DOHH2 (cell line): ENCODE measurements around the gene MOCS2.

ENCODE experiments used
- H3F3A ChIP-seq: fragments of 200-600 bp; sonication (generic), shearing (Covaris generic); 2 replicates; pipeline ENCODE4 v1.6.0; 2016; ENCODE audit warnings: antibody characterized with exemption, mild to moderate bottlenecking; ENCODE audit not compliant: control insufficient read depth, insufficient read depth
- H3K27ac ChIP-seq: fragments of 200-600 bp; sonication (generic); 2 replicates; pipeline ENCODE4 v1.5.1; 2014; ENCODE audit warnings: low read depth, mild to moderate bottlenecking, low read length, moderate library complexity
- H3K27me3 ChIP-seq: fragments of 200-600 bp; sonication (generic); 2 replicates; pipeline ENCODE4 v1.6.1; 2014; ENCODE audit warnings: mild to moderate bottlenecking, low read length, mixed read lengths; ENCODE audit not compliant: control insufficient read depth
- H3K36me3 ChIP-seq: fragments of 200-600 bp; sonication (generic); 2 replicates; pipeline ENCODE4 v1.6.1; 2014; ENCODE audit warnings: mild to moderate bottlenecking, low read length, moderate library complexity, mixed read lengths; ENCODE audit not compliant: control insufficient read depth
- H3K4me1 ChIP-seq: fragments of 200-600 bp; sonication (generic); 2 replicates; pipeline ENCODE4 v1.6.1; 2014; ENCODE audit warnings: mild to moderate bottlenecking, low read length, mixed read lengths; ENCODE audit not compliant: control insufficient read depth
- H3K4me2 ChIP-seq: fragments of 200-600 bp; sonication (generic); 2 replicates; pipeline ENCODE4 v1.6.0; 2014; ENCODE audit warnings: mild to moderate bottlenecking, low read length, moderate library complexity
- H3K4me3 ChIP-seq: fragments of 200-600 bp; sonication (generic); 2 replicates; pipeline ENCODE4 v1.5.1; 2014; ENCODE audit warnings: mild to moderate bottlenecking, low read length, mixed read lengths
- H3K79me2 ChIP-seq: fragments of 200-600 bp; sonication (generic); 2 replicates; pipeline ENCODE4 v1.6.1; 2014; ENCODE audit warnings: mild to moderate bottlenecking, low read length, mixed read lengths; ENCODE audit not compliant: control insufficient read depth
- H3K9me2 ChIP-seq: fragments of 200-600 bp; sonication (generic); replicated peaks from 2 replicates; pipeline ENCODE4 v1.6.1; 2014; ENCODE audit warnings: mild to moderate bottlenecking, low read length, mixed read lengths; ENCODE audit not compliant: control insufficient read depth
- H3K9me3 ChIP-seq: fragments of 200-600 bp; sonication (generic); 2 replicates; pipeline ENCODE4 v1.6.1; 2014; ENCODE audit warnings: antibody characterized with exemption, low read length, mixed read lengths; ENCODE audit not compliant: control insufficient read depth, insufficient read depth
- H4K20me1 ChIP-seq: fragments of 200-600 bp; sonication (generic); 2 replicates; pipeline ENCODE4 v1.6.0; 2014; ENCODE audit warnings: low read depth, mild to moderate bottlenecking, antibody characterized with exemption, low read length, moderate library complexity; ENCODE audit not compliant: control insufficient read depth, insufficient read depth
- CTCF ChIP-seq: fragments of 200-600 bp; sonication (generic); IDR thresholded peaks from one replicate; pipeline ENCODE4 v1.5.1; 2014; ENCODE audit warnings: antibody characterized with exemption, mild to moderate bottlenecking, low read depth, low read length; ENCODE audit not compliant: poor library complexity, severe bottlenecking
- EZH2phosphoT487 ChIP-seq: fragments of 200-600 bp; sonication (generic); IDR thresholded peaks from 2 replicates; pipeline ENCODE4 v1.6.1; 2017; ENCODE audit warnings: borderline replicate concordance, mild to moderate bottlenecking, antibody characterized with exemption, low read length, moderate library complexity, mixed read lengths

MOCS2 gene

GRCh38 chr5:53076014-53076583 lies 33.5 kb downstream of the MOCS2 start:
- no peaks in the 10 kb centered on the region for H3K36me3 ChIP-seq
- H3K27ac ChIP-seq: no peak overlapping the region
- no peaks in the 10 kb centered on the region for H3K27me3 ChIP-seq
- H3F3A ChIP-seq: no peaks in the 10 kb centered on the region
- no peaks in the 10 kb centered on the region for H4K20me1 ChIP-seq
- H3K4me2 ChIP-seq: no peak overlapping the region
- TF ChIP-seq EZH2phosphoT487: no peak
- TF ChIP-seq CTCF: no peak
- H3K9me3 ChIP-seq: no peaks in the 10 kb centered on the region
- H3K79me2 ChIP-seq: no peaks in the 10 kb centered on the region
- no peaks in the 10 kb centered on the region for H3K4me1 ChIP-seq
- no peaks in the 10 kb centered on the region for H3K9me2 ChIP-seq
- H3K4me3 ChIP-seq: no peak overlapping the region

DNA sequence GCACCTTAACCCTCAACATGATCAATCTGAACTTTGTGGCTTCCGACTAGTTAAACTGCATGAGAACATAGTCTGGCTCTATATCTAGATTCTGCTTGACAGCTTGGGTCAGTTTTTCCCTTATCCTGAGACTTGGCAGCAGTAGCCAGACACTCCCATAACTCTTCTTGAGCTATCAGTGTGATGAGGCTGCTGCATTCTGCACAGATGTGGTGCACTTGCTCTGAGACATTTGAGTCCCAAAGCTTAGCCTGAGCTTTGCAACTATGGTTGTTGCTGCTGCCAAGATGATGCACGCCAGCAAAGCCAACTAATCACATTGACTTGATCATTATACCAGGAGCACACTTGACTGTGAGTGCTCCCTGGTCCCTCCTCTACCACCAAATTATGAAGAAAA lies 36.2 kb downstream of the MOCS2 start:
- no peak overlapping the region for H3K4me3 ChIP-seq
- H3F3A ChIP-seq: no peaks in the 10 kb centered on the region
- no peak overlapping the region for H3K4me2 ChIP-seq
- H3K9me2 ChIP-seq: no peaks in the 10 kb centered on the region
- no peaks in the 10 kb centered on the region for H3K79me2 ChIP-seq
- H3K9me3 ChIP-seq: no peaks in the 10 kb centered on the region
- TF ChIP-seq EZH2phosphoT487 (no peak), CTCF (no peak)
- no peak overlapping the region for H3K27ac ChIP-seq
- H4K20me1 ChIP-seq: no peaks in the 10 kb centered on the region
- no peaks in the 10 kb centered on the region for H3K4me1 ChIP-seq
- no peaks in the 10 kb centered on the region for H3K27me3 ChIP-seq
- H3K36me3 ChIP-seq: no peaks in the 10 kb centered on the region

GRCh38 chr5:53071738-53072137 lies 37.8 kb downstream of the MOCS2 start:
- no peaks in the 10 kb centered on the region for H3K4me1 ChIP-seq
- H3K9me2 ChIP-seq: no peaks in the 10 kb centered on the region
- H3K4me2 ChIP-seq: no peak overlapping the region
- no peaks in the 10 kb centered on the region for H3K79me2 ChIP-seq
- H3K9me3 ChIP-seq: no peaks in the 10 kb centered on the region
- H3K36me3 ChIP-seq: no peaks in the 10 kb centered on the region
- no peaks in the 10 kb centered on the region for H3F3A ChIP-seq
- no peaks in the 10 kb centered on the region for H3K27me3 ChIP-seq
- H4K20me1 ChIP-seq: no peaks in the 10 kb centered on the region
- H3K4me3 ChIP-seq: no peak overlapping the region
- no peak overlapping the region for H3K27ac ChIP-seq
- TF ChIP-seq EZH2phosphoT487 (no peak), CTCF (no peak)

DNA sequence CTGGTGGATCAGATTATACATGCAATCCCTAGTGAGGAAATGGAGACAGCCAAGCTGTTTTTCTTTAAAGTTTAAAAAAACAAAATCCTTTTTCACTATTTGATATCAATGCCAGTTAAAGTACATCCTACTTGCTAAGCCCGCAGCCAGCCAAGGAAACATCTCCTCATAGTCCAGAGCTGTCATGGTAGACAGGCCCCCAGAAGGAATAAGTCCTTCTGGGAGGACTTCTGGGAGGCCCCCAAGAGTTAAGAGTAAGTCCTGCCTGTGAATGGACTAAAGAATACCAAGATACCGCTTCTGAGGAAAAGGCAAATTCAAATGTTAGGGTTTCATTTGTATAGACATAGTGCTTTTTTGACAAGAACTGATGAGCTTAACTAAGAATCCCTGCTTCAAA lies 38.3 kb downstream of the MOCS2 start:
- no peaks in the 10 kb centered on the region for H4K20me1 ChIP-seq
- no peaks in the 10 kb centered on the region for H3K79me2 ChIP-seq
- H3K4me1 ChIP-seq: no peaks in the 10 kb centered on the region
- H3K9me3 ChIP-seq: no peaks in the 10 kb centered on the region
- no peaks in the 10 kb centered on the region for H3K27me3 ChIP-seq
- H3K36me3 ChIP-seq: no peaks in the 10 kb centered on the region
- H3K4me2 ChIP-seq: no peak overlapping the region
- H3K27ac ChIP-seq: no peak overlapping the region
- H3F3A ChIP-seq: no peaks in the 10 kb centered on the region
- TF ChIP-seq CTCF: no peak
- H3K4me3 ChIP-seq: no peak overlapping the region
- H3K9me2 ChIP-seq: no peaks in the 10 kb centered on the region
